Ishikawa (cell line): Measurements from ENCODE around the gene PIP4K2A.

Source experiments
- CEBPB ChIP-seq: IDR thresholded peaks from 2 replicates; pipeline ENCODE4 v1.6.1; 2012
- EP300 ChIP-seq: IDR thresholded peaks from 2 replicates; pipeline ENCODE4 v1.6.1; 2012; ENCODE audit warnings: borderline replicate concordance
- FOXM1 ChIP-seq: IDR thresholded peaks from 2 replicates; pipeline ENCODE4 v1.6.1; 2012; ENCODE audit warnings: low read depth, borderline replicate concordance
- NFIC ChIP-seq: IDR thresholded peaks from 2 replicates; pipeline ENCODE4 v1.6.1; 2012
- RAD21 ChIP-seq: IDR thresholded peaks from 2 replicates; pipeline ENCODE4 v1.6.1; 2012; ENCODE audit warnings: low read depth
- TAF1 ChIP-seq: IDR thresholded peaks from 2 replicates; pipeline ENCODE4 v1.6.1; 2012; ENCODE audit warnings: low read depth, mild to moderate bottlenecking
- TCF12 ChIP-seq: IDR thresholded peaks from 2 replicates; pipeline ENCODE4 v1.6.1; 2012; ENCODE audit warnings: low read depth
- TEAD4 ChIP-seq: IDR thresholded peaks from 2 replicates; pipeline ENCODE4 v1.6.1; 2012
- YY1 ChIP-seq: IDR thresholded peaks from 2 replicates; pipeline ENCODE4 v1.6.1; 2012; ENCODE audit warnings: low read depth
- ZBTB7A ChIP-seq: IDR thresholded peaks from 2 replicates; pipeline ENCODE4 v1.6.1; 2012; ENCODE audit warnings: low read depth
- TF ChIP-seq, protein P1 (sequence below): IDR thresholded peaks from 2 replicates; pipeline ENCODE4 v1.6.1; 2012; ENCODE audit warnings: low read depth, mild to moderate bottlenecking
- TF ChIP-seq, protein P2 (sequence below): IDR thresholded peaks from 2 replicates; pipeline ENCODE4 v1.6.1; 2012
- TF ChIP-seq, protein P3 (sequence below): IDR thresholded peaks from 2 replicates; pipeline ENCODE4 v1.6.1; 2012

DNA sequence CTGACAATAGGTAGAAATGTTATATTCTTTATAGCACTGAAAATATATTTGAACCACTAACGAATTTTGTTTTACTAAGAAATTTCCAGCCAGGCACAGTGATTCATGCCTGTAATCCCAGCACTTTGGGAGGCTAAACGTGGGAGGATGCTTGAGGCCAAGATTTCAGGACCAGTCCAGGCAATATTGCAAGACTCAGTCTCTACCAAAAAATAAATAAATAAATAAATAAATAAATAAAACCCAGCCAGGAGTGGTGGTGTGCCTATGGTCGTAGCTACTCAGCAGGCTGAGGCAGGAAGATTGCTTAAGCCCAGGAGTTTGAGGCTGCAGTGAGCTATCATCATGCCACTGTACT, 39.8 kb downstream of the PIP4K2A start:
- TF ChIP-seq, protein P1, sequence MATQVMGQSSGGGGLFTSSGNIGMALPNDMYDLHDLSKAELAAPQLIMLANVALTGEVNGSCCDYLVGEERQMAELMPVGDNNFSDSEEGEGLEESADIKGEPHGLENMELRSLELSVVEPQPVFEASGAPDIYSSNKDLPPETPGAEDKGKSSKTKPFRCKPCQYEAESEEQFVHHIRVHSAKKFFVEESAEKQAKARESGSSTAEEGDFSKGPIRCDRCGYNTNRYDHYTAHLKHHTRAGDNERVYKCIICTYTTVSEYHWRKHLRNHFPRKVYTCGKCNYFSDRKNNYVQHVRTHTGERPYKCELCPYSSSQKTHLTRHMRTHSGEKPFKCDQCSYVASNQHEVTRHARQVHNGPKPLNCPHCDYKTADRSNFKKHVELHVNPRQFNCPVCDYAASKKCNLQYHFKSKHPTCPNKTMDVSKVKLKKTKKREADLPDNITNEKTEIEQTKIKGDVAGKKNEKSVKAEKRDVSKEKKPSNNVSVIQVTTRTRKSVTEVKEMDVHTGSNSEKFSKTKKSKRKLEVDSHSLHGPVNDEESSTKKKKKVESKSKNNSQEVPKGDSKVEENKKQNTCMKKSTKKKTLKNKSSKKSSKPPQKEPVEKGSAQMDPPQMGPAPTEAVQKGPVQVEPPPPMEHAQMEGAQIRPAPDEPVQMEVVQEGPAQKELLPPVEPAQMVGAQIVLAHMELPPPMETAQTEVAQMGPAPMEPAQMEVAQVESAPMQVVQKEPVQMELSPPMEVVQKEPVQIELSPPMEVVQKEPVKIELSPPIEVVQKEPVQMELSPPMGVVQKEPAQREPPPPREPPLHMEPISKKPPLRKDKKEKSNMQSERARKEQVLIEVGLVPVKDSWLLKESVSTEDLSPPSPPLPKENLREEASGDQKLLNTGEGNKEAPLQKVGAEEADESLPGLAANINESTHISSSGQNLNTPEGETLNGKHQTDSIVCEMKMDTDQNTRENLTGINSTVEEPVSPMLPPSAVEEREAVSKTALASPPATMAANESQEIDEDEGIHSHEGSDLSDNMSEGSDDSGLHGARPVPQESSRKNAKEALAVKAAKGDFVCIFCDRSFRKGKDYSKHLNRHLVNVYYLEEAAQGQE, result no peak
- TF ChIP-seq EP300 (no peak), CEBPB (no peak), TAF1 (no peak), FOXM1 (no peak), NFIC (no peak), YY1 (no peak), TEAD4 (no peak), RAD21 (no peak), TCF12 (no peak), ZBTB7A (no peak)
- TF ChIP-seq, protein P2, sequence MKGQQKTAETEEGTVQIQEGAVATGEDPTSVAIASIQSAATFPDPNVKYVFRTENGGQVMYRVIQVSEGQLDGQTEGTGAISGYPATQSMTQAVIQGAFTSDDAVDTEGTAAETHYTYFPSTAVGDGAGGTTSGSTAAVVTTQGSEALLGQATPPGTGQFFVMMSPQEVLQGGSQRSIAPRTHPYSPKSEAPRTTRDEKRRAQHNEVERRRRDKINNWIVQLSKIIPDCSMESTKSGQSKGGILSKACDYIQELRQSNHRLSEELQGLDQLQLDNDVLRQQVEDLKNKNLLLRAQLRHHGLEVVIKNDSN, result no peak
- TF ChIP-seq, protein P3, sequence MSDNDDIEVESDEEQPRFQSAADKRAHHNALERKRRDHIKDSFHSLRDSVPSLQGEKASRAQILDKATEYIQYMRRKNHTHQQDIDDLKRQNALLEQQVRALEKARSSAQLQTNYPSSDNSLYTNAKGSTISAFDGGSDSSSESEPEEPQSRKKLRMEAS, result no peak
